Endothelial cell (in vitro differentiated cells): Measurements from ENCODE around the gene NTM. TPM values are rescaled to one million over a fixed set of nuclear protein-coding genes. Genes with fewer than 3 reads are reported as not detected.

Source experiments
- DNase-seq: peaks from one replicate; pipeline ENCODE4 v3.0.0; 2021; ENCODE audit warnings: low spot score
- H3K27ac Mint-ChIP-seq: one replicate; pipeline ENCODE4 v1.8.0; 2021; ENCODE audit warnings: mixed read lengths, inconsistent platforms; ENCODE audit not compliant: unreplicated experiment
- H3K27me3 Mint-ChIP-seq: one replicate; pipeline ENCODE4 v1.8.0; 2021; ENCODE audit warnings: mild to moderate bottlenecking, moderate library complexity, mixed read lengths, inconsistent platforms; ENCODE audit not compliant: unreplicated experiment
- H3K36me3 Mint-ChIP-seq: one replicate; pipeline ENCODE4 v1.8.0; 2021; ENCODE audit warnings: mild to moderate bottlenecking, low read depth, mixed read lengths, inconsistent platforms; ENCODE audit not compliant: unreplicated experiment
- H3K4me1 Mint-ChIP-seq: one replicate; pipeline ENCODE4 v1.8.0; 2021; ENCODE audit warnings: mild to moderate bottlenecking, mixed read lengths, inconsistent platforms; ENCODE audit not compliant: unreplicated experiment
- H3K4me3 Mint-ChIP-seq: one replicate; pipeline ENCODE4 v1.8.0; 2021; ENCODE audit warnings: mild to moderate bottlenecking, mixed read lengths, inconsistent platforms; ENCODE audit not compliant: unreplicated experiment
- H3K9me3 Mint-ChIP-seq: one replicate; pipeline ENCODE4 v1.8.0; 2021; ENCODE audit warnings: mixed read lengths, inconsistent platforms; ENCODE audit not compliant: unreplicated experiment
- CTCF ChIP-seq: fragments of 200-600 bp; sonication (generic); IDR thresholded peaks from one replicate; pipeline ENCODE4 v1.5.0; 2021; ENCODE audit warnings: antibody characterized with exemption; ENCODE audit not compliant: unreplicated experiment
- total RNA-seq: library from RNA; stranded (reverse); fragmentation: NEBNext Ultra II Directional; extraction: Animal tissue kit (Norgen Biotek cat#: 25700); gene quantifications from one replicate; pipeline ENCODE4 v1.2.1, GENCODE V29; 2021; ENCODE audit not compliant: unreplicated experiment

Gene NTM
- total RNA-seq, 1 donor from 2014 or later: 3.6 TPM

GRCh38 chr11:132125988-132126871, 755.8 kb downstream of the NTM start:
- H3K9me3 Mint-ChIP-seq: no peaks in the 10 kb centered on the region
- peak; percentile 55 for TF ChIP-seq CTCF
- DNase-seq: peak; percentile 33
- no peaks in the 10 kb centered on the region for H3K36me3 Mint-ChIP-seq
- no peak overlapping the region for H3K27ac Mint-ChIP-seq
- H3K4me1 Mint-ChIP-seq: no peaks in the 10 kb centered on the region
- no peak overlapping the region for H3K4me3 Mint-ChIP-seq
- no peaks in the 10 kb centered on the region for H3K27me3 Mint-ChIP-seq

- TF ChIP-seq CTCF: no peak
Measured at GRCh38 chr11:132126973-132127899, 756.8 kb downstream of the NTM start.

GRCh38 chr11:132127900-132128288, 757.5 kb downstream of the NTM start:
- no peak for TF ChIP-seq CTCF

More at GRCh38 chr11:132126973-132127899, 756.8 kb downstream of the NTM start:
- DNase-seq: peak; percentile 34
- Mint-ChIP-seq H3K4me1 (no peaks in the 10 kb centered on the region), H3K27me3 (no peaks in the 10 kb centered on the region), H3K27ac (no peak overlapping the region), H3K36me3 (no peaks in the 10 kb centered on the region), H3K4me3 (no peak overlapping the region), H3K9me3 (no peaks in the 10 kb centered on the region)

GRCh38 chr11:132131047-132131446, 760.6 kb downstream of the NTM start:
- Mint-ChIP-seq H3K9me3 (no peaks in the 10 kb centered on the region), H3K27ac (no peak overlapping the region), H3K4me3 (no peak overlapping the region), H3K27me3 (no peaks in the 10 kb centered on the region), H3K4me1 (no peaks in the 10 kb centered on the region), H3K36me3 (no peaks in the 10 kb centered on the region)
- TF ChIP-seq CTCF: no peak
- no peak for DNase-seq

More at GRCh38 chr11:132127900-132128288, 757.5 kb downstream of the NTM start:
- Mint-ChIP-seq H3K27ac (no peak overlapping the region), H3K4me1 (no peaks in the 10 kb centered on the region), H3K9me3 (no peaks in the 10 kb centered on the region), H3K27me3 (no peaks in the 10 kb centered on the region), H3K4me3 (no peak overlapping the region), H3K36me3 (no peaks in the 10 kb centered on the region)
- DNase-seq: no peak
